IPS DF 6.9 (cell line): ENCODE data around the gene DIP2B.
"Not testable (repeated sequence)": the region's sequence is repeated elsewhere in the genome, so short reads cannot be mapped to it uniquely, and the experiment has no call there.

ENCODE experiments used
- DNase-seq: peaks from one replicate; pipeline ENCODE4 v3.0.0-alpha.2; 2013; ENCODE audit warnings: low read depth, low spot score
- H3K27ac ChIP-seq: one replicate; pipeline ENCODE4 v1.5.1; 2013; ENCODE audit warnings: low read length, control low read depth
- H3K27me3 ChIP-seq: 2 replicates; pipeline ENCODE4 v1.6.1; 2013; ENCODE audit warnings: mild to moderate bottlenecking, low read length; ENCODE audit not compliant: control insufficient read depth, insufficient read depth
- H3K36me3 ChIP-seq: 2 replicates; pipeline ENCODE4 v1.6.1; 2013; ENCODE audit warnings: low read length; ENCODE audit not compliant: control insufficient read depth, insufficient read depth
- H3K4me1 ChIP-seq: 2 replicates; pipeline ENCODE4 v1.6.1; 2013; ENCODE audit warnings: low read length; ENCODE audit not compliant: control insufficient read depth, insufficient read depth
- H3K4me3 ChIP-seq: 2 replicates; pipeline ENCODE4 v1.5.1; 2013; ENCODE audit warnings: mild to moderate bottlenecking, low read length
- H3K9me3 ChIP-seq: 2 replicates; pipeline ENCODE4 v1.6.1; 2013; ENCODE audit warnings: low read length, inconsistent platforms; ENCODE audit not compliant: control insufficient read depth, insufficient read depth
- WGBS: extraction: QIAGEN DNeasy Blood & Tissue Kit; methylation state at CpG from one replicate; pipeline ENCODE4 v1.1.7; 2013; ENCODE audit warnings: mixed read lengths, missing lambda C conversion rate; ENCODE audit not compliant: insufficient read length, insufficient coverage; 5-methylcytosine and 5-hydroxymethylcytosine counted together

DIP2B gene

DNA sequence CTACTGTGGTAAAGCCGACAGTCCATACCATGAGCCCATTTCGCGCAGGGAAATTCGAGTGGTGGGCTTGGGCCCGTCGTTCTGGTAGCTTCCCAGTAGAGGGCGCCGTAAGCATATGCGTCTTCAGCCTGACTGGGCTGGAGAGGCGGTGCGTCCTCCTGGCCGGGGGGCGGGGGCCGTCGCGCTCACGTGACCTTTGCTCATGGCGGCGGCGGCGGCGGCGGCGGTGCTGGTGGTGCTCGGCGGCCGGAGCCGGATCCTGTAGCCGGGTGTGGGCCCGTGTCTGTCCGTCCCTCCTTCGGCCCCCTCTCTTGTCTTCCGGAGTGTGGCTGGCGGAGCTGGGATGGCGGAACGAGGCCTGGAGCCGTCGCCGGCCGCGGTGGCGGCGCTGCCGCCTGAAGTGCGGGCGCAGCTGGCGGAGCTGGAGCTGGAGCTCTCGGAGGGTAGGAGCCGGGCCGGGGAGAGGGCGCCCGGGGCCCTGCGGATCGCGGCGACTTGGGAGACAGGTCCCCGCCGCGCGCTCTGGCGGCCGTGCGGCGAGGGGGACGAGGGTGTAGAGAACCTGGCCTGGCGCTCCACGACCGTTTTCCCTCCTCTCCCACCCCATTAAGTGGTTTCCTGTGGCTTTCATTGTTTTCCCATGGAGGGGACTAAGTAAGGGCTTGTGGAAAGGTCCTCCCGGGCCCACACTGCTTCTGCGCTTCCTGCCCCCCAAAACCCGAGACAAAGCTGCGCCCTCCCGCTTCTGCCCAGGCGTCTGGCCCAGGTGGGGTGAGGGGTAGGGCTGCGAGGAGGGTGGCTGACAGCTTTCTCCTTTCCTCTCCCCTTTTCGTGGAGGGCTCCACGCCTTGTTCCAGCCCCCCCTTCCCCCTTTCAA is at the start of gene DIP2B:
TSS of gene DIP2B (plus strand) at position 188 of the 877 bp plus-strand sequence. CDS start at position 344, 156 bp downstream.
- H3K27ac ChIP-seq, result no peak within 1 kb of the TSS
- H3K9me3 ChIP-seq, result no peaks in the 10 kb centered on the region
- no peaks in the 10 kb centered on the region for H3K4me1 ChIP-seq
- H3K4me3 ChIP-seq, result peak within 1 kb of the TSS; percentile 92
- no peaks in the 10 kb centered on the region for H3K27me3 ChIP-seq
- DNase-seq, result peak; percentile 76
- no CpG with 5 or more reads among the region's 77 CpGs for WGBS
- no peaks in the 10 kb centered on the region; the same call in 1 of the 2 replicates for H3K36me3 ChIP-seq

DNA sequence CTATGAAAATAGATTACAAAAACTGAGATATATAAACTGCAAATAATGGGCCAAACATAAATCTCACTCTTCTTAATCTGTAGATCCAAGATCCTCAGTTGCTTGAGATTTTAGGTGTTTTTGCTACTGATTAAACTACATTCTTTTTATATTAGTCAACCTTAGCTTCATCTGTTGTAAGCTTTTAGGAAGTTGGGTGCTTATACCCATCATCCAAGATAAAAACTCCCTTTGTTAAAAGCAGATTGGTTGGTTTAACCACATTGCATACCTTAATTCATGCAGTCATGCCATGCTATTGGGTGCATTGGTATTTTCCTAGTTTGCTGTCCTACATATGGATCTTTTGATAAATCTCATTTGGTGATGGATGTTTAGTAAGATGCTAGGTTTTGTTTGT is 46.2 kb upstream of the DIP2B start:
- Histone ChIP-seq H3K27ac (no peak overlapping the region), H3K36me3 (peaks cover 5% of the 10 kb centered on the region; the same call in 1 of the 2 replicates), H3K9me3 (no peaks in the 10 kb centered on the region), H3K4me1 (no peaks in the 10 kb centered on the region), H3K4me3 (no peak overlapping the region), H3K27me3 (no peaks in the 10 kb centered on the region)
- no peak for DNase-seq

- Histone ChIP-seq H3K27me3 (no peaks in the 10 kb centered on the region), H3K27ac (no peak overlapping the region), H3K4me1 (no peaks in the 10 kb centered on the region), H3K4me3 (no peak overlapping the region), H3K9me3 (no peaks in the 10 kb centered on the region), H3K36me3 (peaks cover 7% of the 10 kb centered on the region; the same call in 1 of the 2 replicates)
- no peak for DNase-seq
- no CpG with 5 or more reads among the region's 3 CpGs for WGBS
These were observed 37.3 kb upstream of the DIP2B start for GRCh38 chr12:50467439-50467838.

DNA sequence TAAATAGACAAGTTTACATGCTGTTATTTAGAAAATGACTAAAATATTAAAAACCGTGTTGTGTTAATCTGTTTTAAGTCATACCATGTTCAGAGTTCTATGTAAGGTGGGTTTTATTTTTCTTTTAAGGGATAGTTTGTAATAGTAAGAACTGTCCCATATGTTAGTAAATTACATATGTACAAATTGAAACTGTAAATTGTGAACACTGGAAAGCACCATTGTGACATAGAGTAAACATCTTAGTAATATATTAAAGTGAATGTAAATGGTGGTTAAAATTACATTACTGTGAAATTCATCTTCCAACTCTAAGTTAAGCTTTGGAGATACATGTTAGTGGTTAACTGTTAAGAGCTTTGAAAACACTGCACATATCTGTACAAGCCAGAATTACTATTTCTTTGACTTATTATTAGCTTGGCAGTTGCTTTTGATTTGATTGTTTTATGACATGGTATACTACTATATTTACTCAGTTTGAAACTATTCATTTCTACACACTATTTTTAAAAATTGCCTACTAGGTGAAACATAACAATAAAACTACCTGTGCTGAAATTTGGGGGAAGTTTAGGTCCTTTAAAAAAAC is 27.4 kb upstream of the DIP2B start:
- Histone ChIP-seq H3K4me3 (no peak overlapping the region), H3K4me1 (no peaks in the 10 kb centered on the region), H3K27me3 (no peaks in the 10 kb centered on the region), H3K9me3 (no peaks in the 10 kb centered on the region), H3K27ac (no peak overlapping the region), H3K36me3 (peaks cover 5% of the 10 kb centered on the region; the same call in 1 of the 2 replicates)
- WGBS, result no CpG with 5 or more reads among the region's 1 CpG
- DNase-seq, result no peak

DNA sequence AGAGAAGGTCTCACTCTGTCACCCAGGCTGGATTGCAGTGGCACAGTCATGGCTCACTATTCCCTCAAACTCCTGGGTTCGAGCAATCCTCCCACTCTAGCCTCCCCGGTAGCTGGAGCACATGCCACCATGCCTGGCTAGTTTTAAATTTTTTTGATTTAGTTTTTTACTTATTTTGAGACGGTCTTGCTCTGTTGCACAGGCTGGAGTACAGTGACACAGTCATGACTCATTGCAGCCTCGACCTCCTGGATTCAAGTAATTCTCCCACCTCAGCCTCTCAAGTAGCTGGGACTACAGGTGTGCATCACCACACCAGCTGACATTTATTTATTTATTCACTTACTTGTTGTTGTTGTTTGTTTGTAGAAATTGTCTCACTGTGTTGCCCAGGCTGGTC is 22.2 kb upstream of the DIP2B start:
- Histone ChIP-seq H3K27ac (no peak overlapping the region), H3K9me3 (no peaks in the 10 kb centered on the region), H3K4me1 (no peaks in the 10 kb centered on the region), H3K4me3 (no peak overlapping the region), H3K27me3 (no peaks in the 10 kb centered on the region), H3K36me3 (no peaks in the 10 kb centered on the region)
- no peak for DNase-seq
- no CpG with 5 or more reads among the region's 4 CpGs for WGBS

DNA sequence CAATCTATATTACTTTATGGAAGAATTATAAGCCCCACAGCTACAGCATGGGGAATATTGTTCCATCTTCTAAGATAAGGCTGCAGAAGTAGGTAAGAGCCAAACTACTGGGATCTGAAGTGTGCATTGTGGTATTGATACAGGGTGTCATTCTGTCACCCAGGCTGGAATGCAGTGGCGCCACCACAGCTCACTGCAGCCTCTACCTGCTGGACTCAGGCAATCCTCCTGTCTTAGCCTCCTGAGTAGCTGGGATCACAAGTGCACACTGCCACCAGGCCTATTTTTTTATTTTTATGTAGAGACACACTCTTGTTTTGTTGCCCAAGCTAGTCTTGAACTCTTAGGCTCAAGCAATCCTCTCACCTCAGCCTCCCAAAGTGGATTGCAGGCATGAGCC is 21.3 kb upstream of the DIP2B start:
- WGBS, result no CpG with 5 or more reads among the region's 1 CpG
- Histone ChIP-seq H3K27ac (no peak overlapping the region), H3K4me1 (no peaks in the 10 kb centered on the region), H3K9me3 (no peaks in the 10 kb centered on the region), H3K27me3 (no peaks in the 10 kb centered on the region), H3K36me3 (no peaks in the 10 kb centered on the region), H3K4me3 (no peak overlapping the region)
- DNase-seq, result no peak

GRCh38 chr12:50488801-50489200 is 16.0 kb upstream of the DIP2B start:
- H3K27me3 ChIP-seq, result no peaks in the 10 kb centered on the region
- no peak for DNase-seq
- H3K36me3 ChIP-seq, result no peaks in the 10 kb centered on the region
- no peaks in the 10 kb centered on the region for H3K9me3 ChIP-seq
- H3K27ac ChIP-seq, result no peak overlapping the region
- no peak overlapping the region for H3K4me3 ChIP-seq
- H3K4me1 ChIP-seq, result no peaks in the 10 kb centered on the region
- WGBS, result no CpG with 5 or more reads among the region's 5 CpGs

GRCh38 chr12:50498119-50498518 is 6.7 kb upstream of the DIP2B start:
- not testable (repeated sequence) for H3K4me3 ChIP-seq, H3K4me1 ChIP-seq, H3K27ac ChIP-seq, H3K9me3 ChIP-seq, H3K36me3 ChIP-seq, DNase-seq, H3K27me3 ChIP-seq
- no CpG with 5 or more reads among the region's 11 CpGs for WGBS

- no peak for DNase-seq
- no CpG with 5 or more reads among the region's 11 CpGs for WGBS
These were observed 1.1 kb downstream of the DIP2B start for GRCh38 chr12:50505675-50506530.

DNA sequence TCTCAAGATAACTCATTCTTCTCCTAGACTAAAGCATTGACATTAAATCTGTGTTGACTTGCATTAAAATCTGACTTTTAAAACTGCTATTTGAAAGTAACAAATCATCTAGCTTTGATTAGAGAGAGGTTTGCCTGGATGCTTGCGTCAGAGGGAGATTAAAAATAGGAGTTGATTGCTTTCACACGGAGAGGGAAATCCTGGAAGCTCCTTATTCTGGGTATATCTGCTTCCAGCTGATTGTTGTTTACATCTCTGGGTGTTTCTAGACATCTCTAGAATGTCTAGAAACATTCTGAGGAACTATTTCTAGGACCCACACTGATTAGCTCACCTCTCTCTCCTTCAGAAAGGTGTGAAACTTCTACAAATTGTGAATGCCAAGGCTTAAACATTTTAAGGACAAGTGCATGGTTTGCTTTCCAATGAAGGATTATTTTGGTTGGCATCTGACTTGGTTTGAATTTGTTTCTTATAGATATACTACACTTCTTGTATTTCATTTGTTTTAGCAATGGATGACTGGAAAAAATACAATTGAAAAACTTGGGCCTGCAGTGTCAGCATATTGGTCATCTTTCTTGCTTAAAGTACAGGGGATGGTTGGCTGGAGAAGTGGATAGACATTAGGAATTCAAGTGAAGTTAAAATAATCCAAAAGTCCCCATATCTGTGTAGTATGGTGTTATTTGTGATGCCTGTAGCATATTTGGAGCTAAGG is 2.1 kb downstream of the DIP2B start:
- Histone ChIP-seq H3K4me3 (no peak overlapping the region), H3K4me1 (no peaks in the 10 kb centered on the region), H3K36me3 (no peaks in the 10 kb centered on the region; the same call in 1 of the 2 replicates), H3K27ac (no peak overlapping the region), H3K27me3 (no peaks in the 10 kb centered on the region), H3K9me3 (no peaks in the 10 kb centered on the region)
- DNase-seq, result no peak
- WGBS, result no CpG with 5 or more reads among the region's 2 CpGs

More at GRCh38 chr12:50505675-50506530, 1.1 kb downstream of the DIP2B start:
- no peaks in the 10 kb centered on the region for H3K9me3 ChIP-seq
- no peaks in the 10 kb centered on the region for H3K4me1 ChIP-seq
- H3K36me3 ChIP-seq, result no peaks in the 10 kb centered on the region; the same call in 1 of the 2 replicates
- no peaks in the 10 kb centered on the region for H3K27me3 ChIP-seq
- peak overlapping the region; percentile 92; the same call in 1 of the 2 replicates for H3K4me3 ChIP-seq
- no peak overlapping the region for H3K27ac ChIP-seq
